Heart left ventricle (tissue), 16 donors: ENCODE measurements around the gene CES2. TPM values are rescaled to one million over a fixed set of nuclear protein-coding genes. Genes with fewer than 3 reads are reported as not detected.

Experiments used
- ATAC-seq, 4 donors: fragments of 200-7000 bp; cut with Tn5 transposase; one replicate each; pipeline ENCODE4 v1.9.1; 2020 to 2022; ENCODE audit warnings: moderate library complexity in 4 of 4, mild to moderate bottlenecking in 3 of 4, moderate number of reproducible peaks in 1 of 4
- DNase-seq, 5 donors: peaks; one replicate each; pipeline ENCODE4 v3.0.0-alpha.2; 2020
- H3K27ac ChIP-seq, 12 donors: fragments of 200-600 bp; sonication (generic) in 4 of 12; one replicate each; pipeline versions ENCODE4 v1.5.0 to v1.8.0; 2016 to 2022; ENCODE audit warnings: mild to moderate bottlenecking in 2 of 12
- H3K27me3 ChIP-seq, 9 donors: fragments of 200-600 bp; sonication (generic) in 2 of 9; one replicate each; pipeline versions ENCODE4 v1.5.1 to v1.8.0; 2016 to 2022; ENCODE audit warnings: mild to moderate bottlenecking in 3 of 9
- H3K36me3 ChIP-seq, 9 donors: fragments of 200-600 bp; sonication (generic) in 2 of 9; one replicate each; pipeline versions ENCODE4 v1.5.0 to v1.8.0; 2018 to 2022; ENCODE audit warnings: mild to moderate bottlenecking in 2 of 9
- H3K4me1 ChIP-seq, 12 donors: fragments of 200-600 bp; sonication (generic) in 4 of 12; one replicate each; pipeline versions ENCODE4 v1.5.0 to v1.8.0; 2016 to 2022; ENCODE audit warnings: mild to moderate bottlenecking in 3 of 12
- H3K4me3 ChIP-seq, 12 donors: fragments of 200-600 bp; sonication (generic) in 4 of 12; one replicate each; pipeline versions ENCODE4 v1.5.0 to v1.8.0; 2017 to 2022; ENCODE audit warnings: mild to moderate bottlenecking in 9 of 12, moderate library complexity in 4 of 12
- H3K9me3 ChIP-seq, 12 donors: fragments of 200-600 bp; sonication (generic) in 4 of 12; one replicate each; pipeline versions ENCODE4 v1.5.0 to v1.8.0; 2016 to 2022; ENCODE audit warnings: mild to moderate bottlenecking in 1 of 12
- POLR2A ChIP-seq, 2 donors: fragments of 450-650 bp; IDR thresholded peaks; one replicate each; pipeline ENCODE4 v1.6.1; 2017; ENCODE audit warnings: antibody characterized with exemption in 2 of 2, mild to moderate bottlenecking in 2 of 2, moderate library complexity in 2 of 2
- WGBS, 4 donors: extraction: QIAGEN DNeasy Blood & Tissue Kit in 2 of 4; methylation state at CpG; one replicate each; pipeline versions ENCODE4 v1.1.5 to v1.1.7; 2013 to 2018; 5-methylcytosine and 5-hydroxymethylcytosine counted together
- intact Hi-C, 10 donors: fragments of 100-400 bp; cut with DNase I; formaldehyde crosslinking; loops; one replicate each; pipeline versions ENCODE4 v1.11.1 to v1.14.2; 2022
- polyA plus RNA-seq, 2 donors: library from polyadenylated mRNA; stranded (reverse); fragments of 200-250 nt; gene quantifications; one replicate each; pipeline ENCODE4 v1.2.3, GENCODE V29; 2013
- total RNA-seq, 9 donors: library from RNA; depleted of rRNA in 2 of 9; stranded (reverse); fragments of >200 nt in 2 of 9; fragmentation: NEBNext Ultra II Directional in 3 of 9; extraction: Animal tissue kit (Norgen Biotek cat#: 25700) in 3 of 9; gene quantifications; one replicate each; pipeline versions ENCODE4 v1.1.0 to v1.2.4, GENCODE V29; 2016 to 2023
- TF ChIP-seq, protein P1 (sequence below), 12 donors: fragments of 200-600 bp; sonication (generic) in 4 of 12; IDR thresholded peaks; one replicate each; pipeline versions ENCODE4 v1.5.0 to v1.8.0; 2018 to 2022; ENCODE audit warnings: antibody characterized with exemption in 12 of 12, mild to moderate bottlenecking in 5 of 12
- donor health status: ischemic (EF 13 %, LVEDD 7.1; RV severe dilation, severe dysfunction).
- donor health status: healthy with polysubstance abuse.
- donor health status: DM: no; HTN: yes; CAD: no.
- donor health status: DM: no; HTN: no; CAD: no.
- donor health status: ischemic (EF 25% LVEDD 6.9; RV normal size, moderate dysfunction).
- donor health status: ischemic (EF 25% LVEDD 5.7; RV mildly dilated, moderate dysfunction).
- donor health status: healthy.
- donor health status: DM: yes; HTN: yes; CAD: no.
- donor health status: ischemic (EF 35%, LVEDD 5.7; RV mildly dilated, moderate dysfunction).
- donor health status: nonischemic (EF 11% LVEDD 7.7; RV severe dilation, severe dysfunction).
- donor health status: DM: yes; HTN: yes; CAD: no.
- donor health status: PGD.
- donor health status: ischemic (EF 29% LVEDD 5.4; RV normal size, mild dysfunction).
- donor health status: nonischemic (EF 23%, LVEDD 6.1; RV moderate dilation, normal function).

Gene CES2
- total and polyA plus RNA-seq, 11 donors: 40.9 to 157 (median 78.8) TPM

DNA sequence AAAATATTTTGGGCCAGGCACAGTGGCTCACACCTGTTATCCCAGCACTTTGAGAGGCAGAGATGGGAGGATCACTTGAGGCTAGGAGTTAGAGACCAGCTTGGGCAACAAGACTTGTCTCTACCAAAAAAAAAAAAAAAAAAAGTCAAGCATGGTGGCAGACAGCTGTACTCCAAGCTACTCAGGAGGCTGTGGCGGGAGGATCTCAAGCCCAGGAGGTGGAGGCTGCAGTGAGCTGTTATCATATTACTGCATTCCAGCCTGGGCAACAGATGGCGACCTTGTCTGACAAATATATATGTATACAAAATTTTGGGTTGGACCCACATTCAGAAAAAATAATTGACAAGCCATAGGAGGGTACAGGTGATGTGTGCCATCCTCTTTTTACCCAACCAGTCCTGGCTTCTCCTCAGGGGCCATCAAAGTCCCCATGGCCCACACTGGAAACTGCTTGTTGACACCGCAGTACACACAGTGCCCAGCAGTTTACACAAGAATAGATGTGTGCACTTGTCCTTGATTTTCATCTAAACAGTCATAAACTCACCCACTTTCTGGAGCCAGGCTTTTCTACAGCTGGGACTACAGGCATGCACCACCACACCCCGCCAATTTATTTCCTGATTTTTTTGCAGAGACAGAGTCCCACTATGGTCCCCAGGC is 1.7 kb downstream of the CES2 start:
- no peak for TF ChIP-seq POLR2A (IDR thresholded peaks at IDR 0.05)
- TF ChIP-seq, protein P1, sequence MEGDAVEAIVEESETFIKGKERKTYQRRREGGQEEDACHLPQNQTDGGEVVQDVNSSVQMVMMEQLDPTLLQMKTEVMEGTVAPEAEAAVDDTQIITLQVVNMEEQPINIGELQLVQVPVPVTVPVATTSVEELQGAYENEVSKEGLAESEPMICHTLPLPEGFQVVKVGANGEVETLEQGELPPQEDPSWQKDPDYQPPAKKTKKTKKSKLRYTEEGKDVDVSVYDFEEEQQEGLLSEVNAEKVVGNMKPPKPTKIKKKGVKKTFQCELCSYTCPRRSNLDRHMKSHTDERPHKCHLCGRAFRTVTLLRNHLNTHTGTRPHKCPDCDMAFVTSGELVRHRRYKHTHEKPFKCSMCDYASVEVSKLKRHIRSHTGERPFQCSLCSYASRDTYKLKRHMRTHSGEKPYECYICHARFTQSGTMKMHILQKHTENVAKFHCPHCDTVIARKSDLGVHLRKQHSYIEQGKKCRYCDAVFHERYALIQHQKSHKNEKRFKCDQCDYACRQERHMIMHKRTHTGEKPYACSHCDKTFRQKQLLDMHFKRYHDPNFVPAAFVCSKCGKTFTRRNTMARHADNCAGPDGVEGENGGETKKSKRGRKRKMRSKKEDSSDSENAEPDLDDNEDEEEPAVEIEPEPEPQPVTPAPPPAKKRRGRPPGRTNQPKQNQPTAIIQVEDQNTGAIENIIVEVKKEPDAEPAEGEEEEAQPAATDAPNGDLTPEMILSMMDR (IDR thresholded peaks at IDR 0.05): no peak
- peak overlapping the region in 10 of 12 donors; percentile 90 to 99 (median 96) for H3K27ac ChIP-seq
- ATAC-seq (no peak), DNase-seq (peak in 1 of 5 donors; percentile 18)
- H3K4me1 ChIP-seq: peaks cover 4 to 64% (median 37%) of the 10 kb centered on the region in 12 donors
- H3K36me3 ChIP-seq: peaks cover 0 to 55% (median 46%) of the 10 kb centered on the region in 9 donors
- H3K4me3 ChIP-seq: peak overlapping the region in 6 of 12 donors; percentile 83 to 100 (median 95)
- 78 to 97% (median 95%) methylated on average over 4 of the region's 4 CpGs for WGBS, 4 donors
- H3K27me3 ChIP-seq: no peaks in the 10 kb centered on the region
- intact Hi-C loops: loop anchor here in 1 of 10 donors (5.0 kb wide), 1 partner anchor 40 kb away; no protein-coding TSS in a partner anchor
- H3K9me3 ChIP-seq: no peaks in the 10 kb centered on the region

DNA sequence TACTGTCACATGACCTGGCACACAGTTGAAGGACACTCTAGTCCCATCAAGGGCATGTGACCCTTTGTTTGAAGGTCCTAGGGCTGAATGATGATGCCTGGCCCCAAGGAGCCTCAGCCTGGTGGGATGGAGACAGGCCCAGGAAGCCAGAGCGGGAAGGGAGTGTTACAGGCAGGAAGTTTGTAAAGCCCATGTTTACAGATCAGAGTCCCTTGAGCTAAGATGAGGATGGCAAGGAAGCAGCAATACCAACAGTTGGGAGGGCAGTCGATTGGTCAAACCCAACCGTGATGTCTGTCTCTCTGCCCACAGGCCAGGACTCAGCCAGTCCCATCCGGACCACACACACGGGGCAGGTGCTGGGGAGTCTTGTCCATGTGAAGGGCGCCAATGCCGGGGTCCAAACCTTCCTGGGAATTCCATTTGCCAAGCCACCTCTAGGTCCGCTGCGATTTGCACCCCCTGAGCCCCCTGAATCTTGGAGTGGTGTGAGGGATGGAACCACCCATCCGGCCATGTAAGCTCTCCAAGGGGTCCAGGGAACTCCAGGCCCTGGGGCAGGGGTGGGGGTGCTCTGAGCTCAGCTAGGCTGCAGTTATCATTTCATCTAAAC is 2.5 kb downstream of the CES2 start:
- no peaks in the 10 kb centered on the region for H3K27me3 ChIP-seq
- DNase-seq (peak in 1 of 5 donors; percentile 15), ATAC-seq (no peak)
- peaks cover 4 to 57% (median 34%) of the 10 kb centered on the region in 12 donors for H3K4me1 ChIP-seq
- 88 to 93% (median 91%) methylated on average over 10 of the region's 10 CpGs for WGBS, 4 donors
- no peaks in the 10 kb centered on the region for H3K9me3 ChIP-seq
- intact Hi-C loops: loop anchor here in 1 of 10 donors (5.0 kb wide), 1 partner anchor 41 kb away; no protein-coding TSS in a partner anchor
- no peak for TF ChIP-seq POLR2A (IDR thresholded peaks at IDR 0.05)
- TF ChIP-seq, protein P1 (IDR thresholded peaks at IDR 0.05): no peak
- H3K36me3 ChIP-seq: peaks cover 0 to 58% (median 54%) of the 10 kb centered on the region in 9 donors
- peak overlapping the region in 2 of 12 donors; percentile 99 for H3K27ac ChIP-seq
- H3K4me3 ChIP-seq: no peak overlapping the region

- H3K27ac ChIP-seq: peak overlapping the region in 1 of 12 donors; percentile 3
- H3K27me3 ChIP-seq: no peaks in the 10 kb centered on the region
- TF ChIP-seq, protein P1 (IDR thresholded peaks at IDR 0.05): no peak
- no peak for TF ChIP-seq POLR2A (IDR thresholded peaks at IDR 0.05)
- H3K4me1 ChIP-seq: peaks cover 0 to 45% (median 26%) of the 10 kb centered on the region in 12 donors
- DNase-seq (peak in 1 of 5 donors; percentile 8), ATAC-seq (no peak)
- peaks cover 0 to 70% (median 69%) of the 10 kb centered on the region in 9 donors for H3K36me3 ChIP-seq
- intact Hi-C loops: loop anchor here in 1 of 10 donors (5.0 kb wide), 1 partner anchor 42 kb away; no protein-coding TSS in a partner anchor
- H3K4me3 ChIP-seq: no peak overlapping the region
- no peaks in the 10 kb centered on the region for H3K9me3 ChIP-seq
Measured at GRCh38 chr16:66939366-66939765, 4.0 kb downstream of the CES2 start.

DNA sequence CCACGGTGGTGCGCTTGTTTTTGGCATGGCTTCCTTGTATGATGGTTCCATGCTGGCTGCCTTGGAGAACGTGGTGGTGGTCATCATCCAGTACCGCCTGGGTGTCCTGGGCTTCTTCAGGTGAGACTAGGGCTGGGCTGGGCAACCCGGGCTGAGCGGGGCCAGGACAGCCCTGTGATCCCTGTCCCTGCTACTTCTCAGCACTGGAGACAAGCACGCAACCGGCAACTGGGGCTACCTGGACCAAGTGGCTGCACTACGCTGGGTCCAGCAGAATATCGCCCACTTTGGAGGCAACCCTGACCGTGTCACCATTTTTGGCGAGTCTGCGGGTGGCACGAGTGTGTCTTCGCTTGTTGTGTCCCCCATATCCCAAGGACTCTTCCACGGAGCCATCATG is 4.9 kb downstream of the CES2 start:
- no peak for ATAC-seq
- intact Hi-C loops: loop anchor here in 1 of 10 donors (10.0 kb wide), 1 partner anchor 45 kb away; no protein-coding TSS in a partner anchor

More for the DNA sequence above, 4.9 kb downstream of the CES2 start:
- Histone ChIP-seq H3K27me3 (no peaks in the 10 kb centered on the region), H3K27ac (no peak overlapping the region), H3K4me1 (peaks cover 0 to 42% (median 24%) of the 10 kb centered on the region in 12 donors), H3K4me3 (no peak overlapping the region), H3K9me3 (no peaks in the 10 kb centered on the region), H3K36me3 (peaks cover 0 to 72% (median 69%) of the 10 kb centered on the region in 9 donors)
- TF ChIP-seq, protein P1 (IDR thresholded peaks at IDR 0.05): no peak
- TF ChIP-seq POLR2A (IDR thresholded peaks at IDR 0.05): no peak
- WGBS, 4 donors: 95 to 100% (median 96%) methylated on average over 9 to 16 of the region's 16 CpGs
- peak in 1 of 5 donors; percentile 9 for DNase-seq
